Small intestine (tissue), 7 donors: ENCODE measurements around the gene KCNQ5. TPM values are rescaled to one million over a fixed set of nuclear protein-coding genes. Genes with fewer than 3 reads are reported as not detected.

Source experiments
- DNase-seq, 2 donors: peaks; one replicate each; pipeline versions ENCODE4 v3.0.0 to v3.0.0-alpha.2; 2013
- FAIRE-seq: peaks from 2 replicates; lab custom pipeline; 2012; peaks lifted over from hg19 to GRCh38; lab: Jason Lieb, UNC
- H3K27ac ChIP-seq, 3 donors: one replicate each; pipeline ENCODE4 v1.5.1; 2013; ENCODE audit warnings: low read length in 2 of 3, mild to moderate bottlenecking in 2 of 3, control low read depth in 1 of 3, inconsistent platforms in 1 of 3, low read depth in 1 of 3, moderate library complexity in 1 of 3
- H3K27me3 ChIP-seq, 3 donors: one replicate each; pipeline ENCODE4 v1.6.1; 2013; ENCODE audit warnings: low read length in 3 of 3, inconsistent platforms in 1 of 3; ENCODE audit not compliant: control insufficient read depth in 3 of 3, insufficient read depth in 3 of 3
- H3K36me3 ChIP-seq, 3 donors: one replicate each; pipeline ENCODE4 v1.6.1; 2013; ENCODE audit warnings: low read length in 3 of 3, inconsistent platforms in 1 of 3, low read depth in 1 of 3, mild to moderate bottlenecking in 1 of 3, moderate library complexity in 1 of 3; ENCODE audit not compliant: control insufficient read depth in 3 of 3, insufficient read depth in 2 of 3
- H3K4me1 ChIP-seq, 3 donors: one replicate each; pipeline ENCODE4 v1.6.1; 2013; ENCODE audit warnings: low read length in 2 of 3, inconsistent platforms in 1 of 3, low read depth in 1 of 3, mild to moderate bottlenecking in 1 of 3, moderate library complexity in 1 of 3; ENCODE audit not compliant: control insufficient read depth in 3 of 3, insufficient read depth in 2 of 3
- H3K4me3 ChIP-seq, 3 donors: one replicate each; pipeline ENCODE4 v1.5.1; 2013; ENCODE audit warnings: low read length in 3 of 3, control low read depth in 1 of 3, inconsistent platforms in 1 of 3, low read depth in 1 of 3, mild to moderate bottlenecking in 1 of 3, moderate library complexity in 1 of 3
- H3K9me3 ChIP-seq, 2 donors: one replicate each; pipeline ENCODE4 v1.6.1; 2013; ENCODE audit warnings: low read depth in 1 of 2, low read length in 1 of 2; ENCODE audit not compliant: control insufficient read depth in 2 of 2, insufficient read depth in 1 of 2
- WGBS, 3 donors: extraction: QIAGEN DNeasy Blood & Tissue Kit; methylation state at CpG; one replicate each; pipeline ENCODE4 v1.1.7; 2013; 5-methylcytosine and 5-hydroxymethylcytosine counted together
- polyA plus RNA-seq, 4 donors: library from polyadenylated mRNA; stranded (reverse) in 3 of 4; unstranded in 1 of 4; fragments of 200-250 nt in 3 of 4; fragments of 120-200 nt in 1 of 4; gene quantifications; one replicate each; pipeline versions ENCODE4 v1.2.1 to v1.2.3, GENCODE V29; 2013
- donor health status: healthy with polysubstance abuse.
- donor health status: control.
- donor health status: control.
- donor health status: Bipolar disorder and iron deficiency.
- donor health status: healthy.

KCNQ5 gene
- polyA plus RNA-seq, 4 donors: 0.27 to 0.92 TPM; not detected in 2

- WGBS, 3 donors: 72 to 85% (median 77%) methylated on average over 1 of the region's 1 CpG
- H3K27me3 ChIP-seq: no peaks in the 10 kb centered on the region
- no peaks in the 10 kb centered on the region for H3K4me1 ChIP-seq
- no peak for FAIRE-seq
- H3K4me3 ChIP-seq: no peak overlapping the region
- DNase-seq: no peak
- H3K27ac ChIP-seq: no peak overlapping the region
- no peaks in the 10 kb centered on the region for H3K9me3 ChIP-seq
- no peaks in the 10 kb centered on the region for H3K36me3 ChIP-seq
Measured at GRCh38 chr6:72948153-72948552, 326.3 kb downstream of the KCNQ5 start.

GRCh38 chr6:72950114-72950860 lies 328.4 kb downstream of the KCNQ5 start:
- no peak overlapping the region for H3K27ac ChIP-seq
- H3K4me1 ChIP-seq: no peaks in the 10 kb centered on the region
- DNase-seq (no peak), FAIRE-seq (no peak)
- H3K27me3 ChIP-seq: no peaks in the 10 kb centered on the region
- no peak overlapping the region for H3K4me3 ChIP-seq
- no peaks in the 10 kb centered on the region for H3K36me3 ChIP-seq
- WGBS, 3 donors: 82 to 86% (median 82%) methylated on average over 6 of the region's 6 CpGs
- H3K9me3 ChIP-seq: no peaks in the 10 kb centered on the region

DNA sequence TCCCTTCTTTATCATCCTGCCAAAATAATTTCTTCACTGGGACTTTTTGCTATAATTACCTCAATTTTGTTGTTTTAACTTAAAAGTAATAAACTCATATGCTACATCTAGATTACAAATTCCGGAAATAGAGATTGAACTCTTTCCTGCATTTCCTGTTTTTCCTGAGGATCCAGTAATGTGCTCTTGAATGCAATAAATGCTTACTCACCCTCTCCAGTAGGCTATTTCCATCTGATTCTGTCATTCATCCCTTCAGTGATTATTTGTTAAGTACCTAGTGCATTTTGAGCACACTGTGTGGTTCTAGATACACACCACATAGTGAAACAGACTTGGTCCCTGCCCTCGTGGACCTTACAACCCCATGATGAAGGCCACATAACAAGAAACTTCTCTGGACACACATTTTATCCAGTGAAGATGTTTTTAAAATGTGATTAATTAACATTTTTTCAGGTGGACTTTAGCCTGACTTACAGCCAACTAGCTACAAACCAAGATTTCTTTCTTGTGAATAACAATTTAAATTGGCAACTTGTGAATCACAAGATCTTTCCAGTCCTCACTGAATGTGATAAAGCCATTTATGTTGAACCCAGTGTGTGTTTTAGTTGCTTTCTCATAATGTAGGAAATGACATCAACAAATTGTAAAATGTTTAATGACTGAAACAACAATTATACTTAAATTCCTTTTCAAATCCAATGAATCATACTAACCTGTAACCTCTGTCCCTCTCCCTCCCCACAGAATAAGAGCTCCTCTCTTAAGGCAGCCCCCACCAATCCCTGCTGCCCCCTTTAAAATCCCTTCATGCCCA lies 331.2 kb downstream of the KCNQ5 start:
- FAIRE-seq (no peak), DNase-seq (no peak)
- H3K9me3 ChIP-seq: no peaks in the 10 kb centered on the region
- H3K4me3 ChIP-seq: no peak overlapping the region
- WGBS, 3 donors: 38 to 69% (median 58%) methylated on average over 2 of the region's 2 CpGs
- H3K27me3 ChIP-seq: no peaks in the 10 kb centered on the region
- H3K27ac ChIP-seq: no peak overlapping the region
- no peaks in the 10 kb centered on the region for H3K4me1 ChIP-seq
- H3K36me3 ChIP-seq: no peaks in the 10 kb centered on the region

DNA sequence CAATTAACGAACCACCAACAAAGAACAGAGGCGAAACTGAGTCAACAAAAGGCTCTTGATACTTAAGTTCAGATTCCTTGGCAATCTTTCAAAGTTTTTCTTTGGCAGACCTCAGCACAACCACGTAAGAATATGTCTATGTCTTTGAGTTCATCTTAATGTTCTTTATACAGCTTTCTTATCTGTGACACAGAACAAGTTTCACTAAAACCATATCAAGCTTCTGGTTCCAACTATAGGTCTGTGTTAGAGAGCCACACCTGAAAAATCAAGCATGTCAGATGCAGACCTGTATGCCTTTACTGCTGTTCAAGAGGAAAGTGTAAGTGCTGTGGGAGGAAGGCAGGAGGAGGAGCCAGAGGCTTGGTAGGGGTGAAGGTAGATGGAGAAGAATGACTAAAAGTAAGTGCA lies 332.1 kb downstream of the KCNQ5 start:
- Histone ChIP-seq H3K4me3 (no peak overlapping the region), H3K27me3 (no peaks in the 10 kb centered on the region), H3K27ac (no peak overlapping the region), H3K9me3 (no peaks in the 10 kb centered on the region), H3K36me3 (no peaks in the 10 kb centered on the region), H3K4me1 (no peaks in the 10 kb centered on the region)
- DNase-seq (no peak), FAIRE-seq (no peak)
- 16 to 39% (median 30%) methylated on average over 3 of the region's 3 CpGs for WGBS, 3 donors

DNA sequence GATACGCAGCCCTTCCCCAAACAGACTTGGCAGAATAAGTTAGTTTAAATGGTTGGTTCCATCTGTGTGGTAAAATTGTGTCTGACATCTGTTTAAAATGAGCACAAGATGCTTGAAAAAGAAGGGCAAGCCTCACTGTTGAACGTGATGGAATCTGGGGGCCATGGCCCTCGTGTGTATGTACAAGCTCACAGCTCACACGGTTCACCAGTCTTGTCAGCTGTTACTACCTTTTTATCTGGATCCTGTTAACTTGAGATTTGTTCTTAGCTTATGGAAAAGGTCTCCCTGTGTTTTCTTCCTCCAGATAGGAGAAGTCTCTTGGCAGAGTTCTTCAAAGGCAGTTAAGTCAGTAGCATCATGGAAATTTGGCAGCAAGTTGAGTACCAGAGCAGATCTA lies 332.9 kb downstream of the KCNQ5 start:
- H3K27me3 ChIP-seq: no peaks in the 10 kb centered on the region
- no peak overlapping the region for H3K4me3 ChIP-seq
- H3K9me3 ChIP-seq: no peaks in the 10 kb centered on the region
- H3K27ac ChIP-seq: no peak overlapping the region
- no peaks in the 10 kb centered on the region for H3K36me3 ChIP-seq
- DNase-seq (no peak), FAIRE-seq (no peak)
- 36 to 55% (median 51%) methylated on average over 4 of the region's 4 CpGs for WGBS, 3 donors
- no peaks in the 10 kb centered on the region for H3K4me1 ChIP-seq

DNA sequence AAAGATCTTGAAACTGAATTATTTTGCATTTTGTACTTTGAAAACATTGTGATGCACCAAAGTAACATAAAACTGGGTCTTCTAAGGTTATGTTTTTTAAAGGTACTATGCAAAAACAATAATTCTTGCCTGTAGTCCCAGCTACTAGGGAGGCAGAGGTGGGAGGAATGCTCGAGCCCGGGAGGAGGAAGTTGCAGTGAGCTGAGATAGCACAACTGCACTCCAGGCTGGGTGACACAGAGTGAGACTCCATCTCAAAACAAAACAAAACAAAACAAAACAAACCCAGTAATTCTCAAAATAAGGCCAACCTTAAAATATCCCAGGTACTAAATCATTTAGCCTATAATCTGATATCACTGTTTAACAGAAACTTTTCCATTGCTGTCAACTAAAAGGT lies 333.8 kb downstream of the KCNQ5 start:
- H3K9me3 ChIP-seq: no peaks in the 10 kb centered on the region
- no peaks in the 10 kb centered on the region for H3K4me1 ChIP-seq
- no peaks in the 10 kb centered on the region for H3K27me3 ChIP-seq
- H3K4me3 ChIP-seq: no peak overlapping the region
- no peak overlapping the region for H3K27ac ChIP-seq
- no peaks in the 10 kb centered on the region for H3K36me3 ChIP-seq
- FAIRE-seq (no peak), DNase-seq (no peak)
- WGBS, 3 donors: 35 to 54% (median 53%) methylated on average over 2 of the region's 2 CpGs

GRCh38 chr6:72956272-72956671 lies 334.4 kb downstream of the KCNQ5 start:
- 30 to 50% (median 50%) methylated on average over 1 of the region's 1 CpG for WGBS, 3 donors
- H3K4me1 ChIP-seq: no peaks in the 10 kb centered on the region
- H3K27ac ChIP-seq: no peak overlapping the region
- H3K27me3 ChIP-seq: no peaks in the 10 kb centered on the region
- no peaks in the 10 kb centered on the region for H3K9me3 ChIP-seq
- no peaks in the 10 kb centered on the region for H3K36me3 ChIP-seq
- DNase-seq (no peak), FAIRE-seq (no peak)
- H3K4me3 ChIP-seq: no peak overlapping the region

GRCh38 chr6:72959821-72960220 lies 338.0 kb downstream of the KCNQ5 start:
- FAIRE-seq (no peak), DNase-seq (no peak)
- WGBS, 3 donors: 53 to 71% (median 70%) methylated on average over 2 of the region's 2 CpGs
- H3K27me3 ChIP-seq: no peaks in the 10 kb centered on the region
- H3K4me3 ChIP-seq: no peak overlapping the region
- H3K4me1 ChIP-seq: no peaks in the 10 kb centered on the region
- H3K27ac ChIP-seq: no peak overlapping the region
- H3K36me3 ChIP-seq: no peaks in the 10 kb centered on the region
- no peaks in the 10 kb centered on the region for H3K9me3 ChIP-seq
